Progenitor cell of endocrine pancreas (in vitro differentiated cells): ENCODE results near the gene MKNK2. TPM values are rescaled to one million over a fixed set of nuclear protein-coding genes. Genes with fewer than 3 reads are reported as not detected.

Experiments
- DNase-seq: peaks from one replicate; pipeline ENCODE4 v3.0.0; 2021; ENCODE audit warnings: low spot score; ENCODE audit not compliant: unreplicated experiment
- H3K27ac Mint-ChIP-seq: 2 replicates; pipeline ENCODE4 v1.8.0; 2021; ENCODE audit warnings: mild to moderate bottlenecking, moderate library complexity, mixed read lengths
- H3K27me3 Mint-ChIP-seq: 2 replicates; pipeline ENCODE4 v1.8.0; 2021; ENCODE audit warnings: mixed read lengths
- H3K36me3 Mint-ChIP-seq: 2 replicates; pipeline ENCODE4 v1.8.0; 2022; ENCODE audit warnings: mixed read lengths; ENCODE audit not compliant: insufficient read depth
- H3K4me1 Mint-ChIP-seq: 2 replicates; pipeline ENCODE4 v1.8.0; 2021; ENCODE audit warnings: low read depth, mixed read lengths
- H3K4me3 Mint-ChIP-seq: 2 replicates; pipeline ENCODE4 v1.8.0; 2021; ENCODE audit warnings: low read depth, mild to moderate bottlenecking, moderate library complexity, mixed read lengths
- H3K9me3 Mint-ChIP-seq: 2 replicates; pipeline ENCODE4 v1.8.0; 2021; ENCODE audit warnings: low read depth, mixed read lengths
- total RNA-seq: library from RNA; stranded (reverse); gene quantifications from 2 replicates; pipeline ENCODE4 v1.2.1, GENCODE V29; 2021
- TF ChIP-seq, protein P1 (sequence below): fragments of 200-600 bp; sonication (generic); IDR thresholded peaks from one replicate; pipeline ENCODE4 v1.5.0; 2021; ENCODE audit warnings: antibody characterized with exemption, mild to moderate bottlenecking; ENCODE audit not compliant: unreplicated experiment

Gene MKNK2
- total RNA-seq, 1 donor from 2014 or later = 163 TPM

GRCh38 chr19:2058570-2059421, 7.8 kb upstream of the MKNK2 start:
- Mint-ChIP-seq H3K27ac (peak overlapping the region; percentile 98), H3K9me3 (no peaks in the 10 kb centered on the region), H3K4me1 (peaks cover 25% of the 10 kb centered on the region), H3K4me3 (no peak overlapping the region), H3K36me3 (no peaks in the 10 kb centered on the region), H3K27me3 (no peaks in the 10 kb centered on the region)
- TF ChIP-seq, protein P1, sequence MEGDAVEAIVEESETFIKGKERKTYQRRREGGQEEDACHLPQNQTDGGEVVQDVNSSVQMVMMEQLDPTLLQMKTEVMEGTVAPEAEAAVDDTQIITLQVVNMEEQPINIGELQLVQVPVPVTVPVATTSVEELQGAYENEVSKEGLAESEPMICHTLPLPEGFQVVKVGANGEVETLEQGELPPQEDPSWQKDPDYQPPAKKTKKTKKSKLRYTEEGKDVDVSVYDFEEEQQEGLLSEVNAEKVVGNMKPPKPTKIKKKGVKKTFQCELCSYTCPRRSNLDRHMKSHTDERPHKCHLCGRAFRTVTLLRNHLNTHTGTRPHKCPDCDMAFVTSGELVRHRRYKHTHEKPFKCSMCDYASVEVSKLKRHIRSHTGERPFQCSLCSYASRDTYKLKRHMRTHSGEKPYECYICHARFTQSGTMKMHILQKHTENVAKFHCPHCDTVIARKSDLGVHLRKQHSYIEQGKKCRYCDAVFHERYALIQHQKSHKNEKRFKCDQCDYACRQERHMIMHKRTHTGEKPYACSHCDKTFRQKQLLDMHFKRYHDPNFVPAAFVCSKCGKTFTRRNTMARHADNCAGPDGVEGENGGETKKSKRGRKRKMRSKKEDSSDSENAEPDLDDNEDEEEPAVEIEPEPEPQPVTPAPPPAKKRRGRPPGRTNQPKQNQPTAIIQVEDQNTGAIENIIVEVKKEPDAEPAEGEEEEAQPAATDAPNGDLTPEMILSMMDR = no peak
- no peak for DNase-seq

DNA sequence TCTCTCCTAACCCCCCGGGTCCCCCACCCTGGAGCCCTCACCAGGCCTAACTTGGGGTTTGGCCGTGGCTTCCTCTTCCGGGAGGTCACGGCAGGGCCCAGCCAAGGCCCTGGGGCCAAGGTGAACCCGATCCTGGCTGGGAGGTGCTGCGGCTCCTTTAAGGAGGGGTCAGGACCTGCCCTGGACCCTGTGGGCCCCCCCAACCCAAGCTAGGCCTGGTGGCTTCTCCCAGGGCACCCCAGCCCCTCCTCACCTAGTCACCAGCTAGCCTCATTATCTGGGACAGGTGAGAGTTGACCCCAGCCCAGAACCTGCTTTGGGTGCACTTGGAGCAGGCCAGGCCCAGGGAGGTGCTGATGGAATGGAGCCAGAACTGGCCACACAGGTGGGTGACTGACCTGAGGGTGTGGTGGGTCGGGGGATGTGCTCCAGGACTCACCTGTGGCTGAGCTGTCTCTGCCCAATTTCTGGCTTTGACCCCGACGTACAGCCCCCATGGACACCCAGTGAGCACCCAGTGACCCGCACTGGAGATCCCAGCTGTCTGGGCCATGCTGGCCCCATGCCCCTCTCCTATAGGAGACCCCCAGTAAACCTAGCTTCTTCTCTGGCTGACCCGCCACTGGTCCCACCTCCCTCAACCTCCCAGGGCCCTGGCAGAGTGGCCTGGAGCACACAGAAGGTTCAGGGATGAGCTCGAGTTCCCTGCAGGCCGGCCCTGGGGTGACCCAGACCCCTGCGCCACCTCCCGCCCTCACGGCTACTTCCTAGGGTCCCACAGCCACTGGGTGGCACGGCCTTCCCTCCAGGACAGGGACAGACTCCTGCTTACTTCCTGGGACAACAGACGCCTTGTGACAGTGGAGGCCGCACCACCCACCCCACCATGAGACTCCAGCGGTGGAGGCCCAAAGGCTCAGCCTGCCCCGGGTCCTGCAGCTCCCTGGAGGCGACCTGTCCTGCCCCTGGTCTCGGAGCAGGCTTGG, 6.7 kb upstream of the MKNK2 start:
- H3K36me3 Mint-ChIP-seq = no peaks in the 10 kb centered on the region
- DNase-seq = no peak
- no peak overlapping the region for H3K4me3 Mint-ChIP-seq
- no peaks in the 10 kb centered on the region for H3K9me3 Mint-ChIP-seq
- H3K27ac Mint-ChIP-seq = no peak overlapping the region
- peaks cover 25% of the 10 kb centered on the region for H3K4me1 Mint-ChIP-seq
- H3K27me3 Mint-ChIP-seq = no peaks in the 10 kb centered on the region
- TF ChIP-seq, protein P1 = no peak

- H3K4me1 Mint-ChIP-seq = peaks cover 17% of the 10 kb centered on the region
- no peaks in the 10 kb centered on the region for H3K9me3 Mint-ChIP-seq
- H3K27me3 Mint-ChIP-seq = no peaks in the 10 kb centered on the region
- H3K27ac Mint-ChIP-seq = no peak overlapping the region
- TF ChIP-seq, protein P1 = no peak
- no peak for DNase-seq
- H3K4me3 Mint-ChIP-seq = no peak overlapping the region
- H3K36me3 Mint-ChIP-seq = no peaks in the 10 kb centered on the region
These were observed 5.8 kb upstream of the MKNK2 start for GRCh38 chr19:2056837-2057192.

- Mint-ChIP-seq H3K27ac (no peak overlapping the region), H3K4me1 (peaks cover 17% of the 10 kb centered on the region), H3K4me3 (no peak overlapping the region), H3K27me3 (no peaks in the 10 kb centered on the region), H3K9me3 (no peaks in the 10 kb centered on the region), H3K36me3 (no peaks in the 10 kb centered on the region)
- DNase-seq = no peak
- TF ChIP-seq, protein P1 = no peak
These were observed 5.1 kb upstream of the MKNK2 start for GRCh38 chr19:2055931-2056836.
